HAP-1 (cell line): ENCODE results near the gene ZNF879.

Experiments used
- DNase-seq, 2 experiments: peaks; one replicate each; pipeline ENCODE4 v3.0.0-alpha.2; 2016 to 2020; ENCODE audit warnings: low spot score in 2 of 2
- H3K27me3 ChIP-seq: fragments of 250-450 bp; sonication (Bioruptor Pico); 2 replicates; pipeline ENCODE4 v1.5.1; 2020; ENCODE audit warnings: low read depth, mild to moderate bottlenecking, moderate library complexity
- H3K36me3 ChIP-seq: fragments of 250-450 bp; sonication (Bioruptor Pico); replicated peaks from 2 replicates; pipeline ENCODE4 v1.5.1; 2020; ENCODE audit warnings: mild to moderate bottlenecking
- H3K4me1 ChIP-seq: fragments of 250-450 bp; sonication (Bioruptor Pico); 2 replicates; pipeline ENCODE4 v1.5.1; 2020; ENCODE audit warnings: mild to moderate bottlenecking
- H3K4me3 ChIP-seq: fragments of 250-450 bp; sonication (Bioruptor Pico); 2 replicates; pipeline ENCODE4 v1.5.1; 2020; ENCODE audit warnings: mild to moderate bottlenecking, moderate library complexity
- H3K9me3 ChIP-seq: fragments of 250-450 bp; sonication (Bioruptor Pico); 2 replicates; pipeline ENCODE4 v1.5.1; 2020; ENCODE audit warnings: mild to moderate bottlenecking, moderate library complexity
- in situ Hi-C: fragments of 300-500 bp; cut with MboI; formaldehyde crosslinking; loops from 3 replicates; pipeline ENCODE4 v1.14.3; 2020; ENCODE audit warnings: low sequenced_read_pairs, inconsistent platforms, mixed read lengths

The ZNF879 gene

GRCh38 chr5:179023528-179024189 lies at the start of gene ZNF879:
Gene ZNF879, plus strand, starts transcription at chr5:179023804. Its CDS starts 1,201 bp downstream, at chr5:179025005.
- in situ Hi-C loops: no loop called here
- H3K9me3 ChIP-seq: no peaks in the 10 kb centered on the region; the same call in 1 of the 2 replicates
- no peak for DNase-seq
- no peaks in the 10 kb centered on the region for H3K36me3 ChIP-seq
- H3K4me3 ChIP-seq: no peak within 1 kb of the TSS
- H3K27me3 ChIP-seq: no peaks in the 10 kb centered on the region
- H3K4me1 ChIP-seq: no peaks in the 10 kb centered on the region

- H3K9me3 ChIP-seq: no peaks in the 10 kb centered on the region
- DNase-seq: no peak
- no peaks in the 10 kb centered on the region for H3K36me3 ChIP-seq
- no peak overlapping the region for H3K4me3 ChIP-seq
- no peaks in the 10 kb centered on the region for H3K27me3 ChIP-seq
- H3K4me1 ChIP-seq: no peaks in the 10 kb centered on the region
- in situ Hi-C loops: no loop called here
Measured at GRCh38 chr5:178981381-178981780, 42.2 kb upstream of the ZNF879 start.

GRCh38 chr5:178982941-178983340 lies 40.7 kb upstream of the ZNF879 start:
- no peaks in the 10 kb centered on the region for H3K9me3 ChIP-seq
- H3K36me3 ChIP-seq: no peaks in the 10 kb centered on the region
- in situ Hi-C loops: no loop called here
- no peaks in the 10 kb centered on the region for H3K27me3 ChIP-seq
- DNase-seq: no peak
- H3K4me1 ChIP-seq: no peaks in the 10 kb centered on the region
- H3K4me3 ChIP-seq: no peak overlapping the region

- in situ Hi-C loops: no loop called here
- DNase-seq: no peak
- Histone ChIP-seq H3K4me1 (no peaks in the 10 kb centered on the region), H3K36me3 (no peaks in the 10 kb centered on the region), H3K4me3 (no peak overlapping the region), H3K9me3 (no peaks in the 10 kb centered on the region), H3K27me3 (no peaks in the 10 kb centered on the region)
Measured at GRCh38 chr5:178983728-178984127, 39.9 kb upstream of the ZNF879 start.

GRCh38 chr5:178984145-178985072 lies 39.2 kb upstream of the ZNF879 start:
- no peaks in the 10 kb centered on the region for H3K4me1 ChIP-seq
- no peaks in the 10 kb centered on the region for H3K36me3 ChIP-seq
- no peaks in the 10 kb centered on the region for H3K27me3 ChIP-seq
- in situ Hi-C loops: no loop called here
- H3K9me3 ChIP-seq: no peaks in the 10 kb centered on the region
- no peak overlapping the region for H3K4me3 ChIP-seq
- DNase-seq: no peak

- no peak overlapping the region for H3K4me3 ChIP-seq
- H3K9me3 ChIP-seq: no peaks in the 10 kb centered on the region
- H3K36me3 ChIP-seq: no peaks in the 10 kb centered on the region
- no peak for DNase-seq
- H3K27me3 ChIP-seq: no peaks in the 10 kb centered on the region
- in situ Hi-C loops: no loop called here
- H3K4me1 ChIP-seq: no peaks in the 10 kb centered on the region
Measured at GRCh38 chr5:178986326-178986960, 37.2 kb upstream of the ZNF879 start.

GRCh38 chr5:178988436-178989220 lies 35.0 kb upstream of the ZNF879 start:
- Histone ChIP-seq H3K36me3 (no peaks in the 10 kb centered on the region), H3K27me3 (no peaks in the 10 kb centered on the region), H3K4me1 (no peaks in the 10 kb centered on the region), H3K9me3 (no peaks in the 10 kb centered on the region), H3K4me3 (no peak overlapping the region)
- no peak for DNase-seq
- in situ Hi-C loops: no loop called here

GRCh38 chr5:178989311-178989710 lies 34.3 kb upstream of the ZNF879 start:
- Histone ChIP-seq H3K4me1 (no peaks in the 10 kb centered on the region), H3K36me3 (no peaks in the 10 kb centered on the region), H3K27me3 (no peaks in the 10 kb centered on the region), H3K4me3 (no peak overlapping the region), H3K9me3 (no peaks in the 10 kb centered on the region)
- in situ Hi-C loops: no loop called here
- no peak for DNase-seq

- H3K4me1 ChIP-seq: no peaks in the 10 kb centered on the region
- in situ Hi-C loops: no loop called here
- no peaks in the 10 kb centered on the region for H3K36me3 ChIP-seq
- DNase-seq: no peak
- H3K27me3 ChIP-seq: no peaks in the 10 kb centered on the region
- no peak overlapping the region for H3K4me3 ChIP-seq
- no peaks in the 10 kb centered on the region for H3K9me3 ChIP-seq
Measured at GRCh38 chr5:178990491-178990890, 33.1 kb upstream of the ZNF879 start.

- DNase-seq: no peak
- in situ Hi-C loops: no loop called here
- no peak overlapping the region for H3K4me3 ChIP-seq
- no peaks in the 10 kb centered on the region for H3K27me3 ChIP-seq
- no peaks in the 10 kb centered on the region for H3K9me3 ChIP-seq
- no peaks in the 10 kb centered on the region for H3K36me3 ChIP-seq
- no peaks in the 10 kb centered on the region for H3K4me1 ChIP-seq
Measured at GRCh38 chr5:178991190-178992145, 32.1 kb upstream of the ZNF879 start.

GRCh38 chr5:178992291-178992895 lies 31.2 kb upstream of the ZNF879 start:
- no peak for DNase-seq
- Histone ChIP-seq H3K9me3 (no peaks in the 10 kb centered on the region), H3K27me3 (no peaks in the 10 kb centered on the region), H3K4me3 (no peak overlapping the region), H3K4me1 (no peaks in the 10 kb centered on the region), H3K36me3 (no peaks in the 10 kb centered on the region)
- in situ Hi-C loops: no loop called here

- Histone ChIP-seq H3K4me1 (no peaks in the 10 kb centered on the region), H3K36me3 (no peaks in the 10 kb centered on the region), H3K27me3 (no peaks in the 10 kb centered on the region), H3K9me3 (no peaks in the 10 kb centered on the region), H3K4me3 (no peak overlapping the region)
- in situ Hi-C loops: no loop called here
- DNase-seq: no peak
Measured at GRCh38 chr5:178993236-178993765, 30.3 kb upstream of the ZNF879 start.
